GM19372 (cell line): ENCODE data around the gene CALN1.

Experiments
- ATAC-seq: cut with Tn5 transposase; IDR thresholded peaks from one replicate; pipeline ENCODE4 v1.9.1; 2021; ENCODE audit warnings: mild to moderate bottlenecking, low read depth, moderate library complexity; ENCODE audit not compliant: unreplicated experiment

The CALN1 gene

GRCh38 chr7:72275382-72276070, 136.6 kb downstream of the CALN1 start:
- ATAC-seq: no peak

DNA sequence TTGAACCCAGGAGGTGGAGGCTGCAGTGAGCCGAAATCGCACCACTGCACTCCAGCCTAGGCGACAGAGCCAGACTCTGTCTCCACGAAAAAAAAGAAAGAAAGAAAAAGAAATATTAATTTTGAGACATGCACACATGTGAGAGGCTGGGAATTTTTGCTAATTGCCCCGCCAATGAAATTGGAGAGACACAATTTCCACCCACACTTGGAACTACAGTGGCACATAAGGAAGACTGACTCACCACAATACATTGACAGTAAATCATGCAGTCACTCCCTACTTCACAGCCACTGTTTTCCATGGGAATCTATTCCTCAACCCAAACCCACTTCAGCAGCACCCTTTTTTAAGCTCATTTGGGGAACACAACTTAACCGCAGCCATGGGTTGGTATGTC, 139.7 kb downstream of the CALN1 start:
- ATAC-seq: no peak

DNA sequence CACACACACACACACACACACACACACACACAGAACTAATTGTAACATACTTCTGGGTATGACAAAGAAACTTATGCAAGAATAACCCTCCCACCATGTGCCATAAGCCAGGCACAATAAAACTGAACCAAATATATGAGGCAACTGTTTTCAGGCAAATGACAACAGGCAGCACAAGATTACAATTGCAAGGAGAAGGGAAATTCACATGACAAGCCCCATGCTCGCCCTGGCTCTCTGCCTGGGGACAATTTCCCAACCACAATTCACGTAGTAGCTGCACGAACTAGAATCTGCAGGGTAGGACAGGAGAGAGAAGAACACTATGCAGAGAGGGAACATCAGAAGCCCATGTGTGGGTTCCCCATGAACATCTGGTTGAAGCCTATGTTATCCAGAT, 143.3 kb downstream of the CALN1 start:
- ATAC-seq: no peak

DNA sequence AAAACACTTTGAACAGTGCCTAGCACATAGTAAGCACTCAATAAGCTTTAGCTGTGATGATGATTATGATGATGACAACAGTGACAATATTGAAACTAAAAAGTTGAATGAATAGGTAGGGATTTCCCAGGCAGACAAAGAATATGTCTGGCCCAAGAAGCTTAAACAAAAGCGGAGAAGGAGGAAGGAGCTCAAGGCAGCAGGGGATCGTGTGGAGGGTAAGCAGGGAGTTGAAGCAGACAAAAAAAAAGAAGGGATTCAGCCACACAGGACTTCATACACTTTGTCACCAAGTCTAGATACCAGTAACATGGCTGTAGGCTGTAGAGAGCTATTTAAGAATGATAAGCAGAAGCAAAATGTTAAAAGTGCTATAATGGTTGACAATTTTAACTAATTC, 144.0 kb downstream of the CALN1 start:
- no peak for ATAC-seq

DNA sequence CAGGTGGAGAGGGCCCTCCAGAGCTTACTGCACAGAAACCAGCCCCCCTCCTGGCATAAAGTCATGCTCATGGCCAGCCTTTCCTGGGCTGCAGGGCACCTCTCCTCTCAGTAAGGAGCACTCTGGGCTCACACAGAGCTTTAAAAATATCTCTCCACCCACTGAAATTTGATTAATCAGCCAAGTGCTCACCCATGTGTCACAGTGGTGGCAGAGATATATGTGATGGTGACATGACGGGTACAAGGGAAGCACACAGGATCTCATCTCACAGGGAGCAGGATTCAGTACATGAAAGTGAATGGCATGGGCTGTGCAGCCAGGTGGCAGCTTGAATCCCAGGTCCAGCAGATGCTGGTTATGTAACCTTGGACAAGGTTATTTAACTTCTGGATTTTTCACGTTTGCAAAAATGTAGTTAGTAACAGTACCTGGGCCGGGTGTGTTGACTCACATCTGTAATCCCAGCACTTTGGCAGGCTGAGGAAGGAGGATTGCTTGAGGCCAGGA, 144.8 kb downstream of the CALN1 start:
- no peak for ATAC-seq

DNA sequence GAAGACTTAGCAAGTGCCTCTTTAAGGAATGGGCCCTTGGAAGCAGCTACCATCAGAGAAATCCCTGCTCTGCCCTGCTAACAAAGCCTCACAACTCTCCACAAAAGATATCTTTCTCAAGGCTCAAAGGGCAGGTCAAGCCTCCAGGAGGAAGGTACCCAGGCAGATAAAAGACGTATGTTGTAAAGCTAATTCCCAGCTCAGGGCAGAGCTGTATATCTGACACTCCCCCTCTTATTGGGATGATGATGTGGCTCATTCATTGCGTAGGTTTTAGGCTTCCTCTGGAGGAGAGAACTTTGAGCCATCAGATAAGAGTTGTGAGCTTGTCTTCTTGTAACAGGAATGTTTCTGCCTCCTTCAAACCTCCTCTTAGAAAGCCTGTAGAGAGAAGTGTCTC, 145.4 kb downstream of the CALN1 start:
- ATAC-seq: no peak

- ATAC-seq: no peak
Observed at GRCh38 chr7:72265071-72265904, 146.8 kb downstream of the CALN1 start.

DNA sequence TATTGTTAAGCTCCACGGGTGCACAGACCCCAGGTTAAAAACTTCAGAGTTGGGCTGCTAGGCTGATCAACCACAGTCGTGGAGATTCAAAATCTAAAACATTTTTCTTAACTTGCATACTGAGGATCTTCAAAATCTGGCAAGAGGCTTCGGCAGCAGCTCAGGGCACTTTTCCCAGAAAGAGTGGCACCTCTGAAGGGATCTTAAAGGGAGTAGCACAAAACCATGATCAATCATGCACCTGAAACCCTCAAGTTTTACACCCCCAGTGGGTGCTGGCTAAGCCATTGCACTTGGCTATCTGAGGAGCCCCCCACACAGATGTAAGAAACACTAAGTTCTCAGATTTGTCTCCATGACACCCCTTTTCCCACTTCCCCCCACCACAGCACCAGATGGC, 151.7 kb downstream of the CALN1 start:
- ATAC-seq: no peak

DNA sequence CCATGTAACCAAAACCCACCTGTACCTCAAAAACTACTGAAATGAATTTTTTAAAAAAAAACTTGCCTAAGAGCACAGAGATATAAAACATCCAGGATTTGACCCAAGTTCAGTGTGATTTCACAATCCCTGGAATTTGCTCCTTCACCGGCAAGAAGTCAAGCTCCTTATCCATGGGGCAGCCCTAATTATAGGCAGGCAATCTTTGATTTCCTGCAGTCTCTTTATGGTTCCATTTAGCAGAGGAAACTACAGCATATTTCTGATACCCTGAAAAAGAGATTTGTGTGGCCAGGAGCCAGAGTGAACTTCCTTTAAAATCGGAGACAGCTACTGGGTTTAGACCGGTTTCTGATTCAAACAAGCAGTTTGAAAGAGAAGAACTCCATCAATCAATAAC, 154.1 kb downstream of the CALN1 start:
- ATAC-seq: no peak

DNA sequence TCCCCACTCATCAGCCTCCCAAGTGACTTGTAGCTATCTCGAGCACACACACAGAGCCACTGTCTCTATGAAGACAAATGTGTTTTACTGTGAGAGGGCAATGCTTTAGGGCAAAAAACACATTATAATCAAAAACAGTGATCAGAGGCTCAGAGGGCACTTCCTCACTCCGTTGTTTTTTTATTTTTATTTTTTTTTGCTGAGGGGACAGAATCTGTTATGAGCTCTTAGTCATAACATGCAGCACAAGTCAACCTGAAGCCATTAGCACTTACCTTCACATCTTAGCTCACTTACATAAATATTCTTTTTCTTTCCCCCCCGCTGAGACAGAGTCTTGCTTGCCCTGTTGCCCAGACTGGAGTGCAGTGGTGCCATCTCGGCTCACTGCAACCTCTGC, 157.7 kb downstream of the CALN1 start:
- ATAC-seq: no peak

DNA sequence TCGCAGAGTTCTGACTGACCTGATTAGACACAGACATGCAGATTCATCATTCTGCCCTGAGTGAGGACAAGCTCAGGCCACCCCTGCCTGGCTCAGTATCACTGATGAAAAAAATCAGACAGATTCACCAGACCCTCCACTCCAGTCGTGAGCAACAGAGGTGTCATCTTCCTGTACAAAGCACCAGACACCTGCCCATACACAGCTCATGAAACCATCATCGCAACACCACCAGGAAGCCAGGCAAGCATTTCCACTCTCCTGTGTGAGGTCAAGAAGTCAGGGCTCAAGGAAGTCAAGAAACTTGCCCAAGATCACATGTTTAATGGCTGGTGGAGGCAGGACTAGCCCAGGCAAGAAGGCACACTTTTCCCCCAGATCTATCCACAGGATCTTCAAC, 163.0 kb downstream of the CALN1 start:
- no peak for ATAC-seq

DNA sequence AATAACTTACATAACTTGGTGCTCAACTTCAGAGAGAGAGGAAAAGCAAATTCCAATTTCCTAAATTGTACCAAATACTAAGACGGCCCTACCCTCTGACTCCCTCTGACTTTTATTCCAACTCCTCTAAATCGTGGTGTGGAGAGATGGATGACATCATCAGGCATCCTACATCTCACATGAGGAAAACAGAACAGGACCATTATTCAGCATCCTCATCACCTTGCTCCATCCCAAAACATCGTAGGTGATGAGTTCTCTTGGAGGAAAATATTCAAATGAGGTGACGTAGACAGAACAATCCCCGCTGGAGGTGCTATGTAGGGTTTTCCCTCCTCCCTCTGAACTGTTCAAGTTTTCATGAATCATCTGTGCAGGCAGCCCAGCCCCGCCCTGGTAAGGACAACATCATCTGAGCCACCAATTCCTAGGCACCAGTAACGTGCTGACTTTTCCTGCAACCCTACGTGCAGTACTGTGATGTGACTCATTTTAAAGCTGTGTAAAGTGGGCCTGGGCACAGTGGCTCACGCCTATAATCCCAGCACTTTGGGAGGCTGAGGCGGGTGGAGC, 167.2 kb downstream of the CALN1 start:
- no peak for ATAC-seq

GRCh38 chr7:72243329-72243728, 168.8 kb downstream of the CALN1 start:
- no peak for ATAC-seq

DNA sequence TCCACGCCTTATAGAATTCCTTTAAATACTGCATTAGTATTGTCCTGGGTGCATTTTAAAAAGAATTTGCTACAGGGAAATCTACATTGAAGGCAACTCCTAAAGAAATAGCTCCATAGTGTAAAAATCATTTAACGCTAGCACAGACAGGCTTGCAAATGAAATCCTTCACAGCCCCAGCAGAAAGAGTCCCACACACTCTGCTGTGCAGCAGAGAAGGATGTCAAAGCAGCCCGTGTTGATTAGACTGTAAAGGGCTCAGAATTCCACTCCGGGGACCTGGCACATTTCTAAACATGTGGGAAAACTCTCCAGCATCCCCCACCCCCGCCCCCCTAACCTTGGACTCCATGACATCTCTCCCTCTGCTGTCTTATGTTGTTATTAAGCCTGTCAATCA, 176.8 kb downstream of the CALN1 start:
- ATAC-seq: no peak

GRCh38 chr7:72234086-72234485, 178.1 kb downstream of the CALN1 start:
- no peak for ATAC-seq

GRCh38 chr7:72230281-72230680, 181.9 kb downstream of the CALN1 start:
- ATAC-seq: no peak

- no peak for ATAC-seq
Observed at GRCh38 chr7:72223351-72223750, 188.8 kb downstream of the CALN1 start.

- ATAC-seq: no peak
Observed at GRCh38 chr7:72222136-72222535, 190.0 kb downstream of the CALN1 start.

- no peak for ATAC-seq
Observed at GRCh38 chr7:72219500-72219899, 192.6 kb downstream of the CALN1 start.

- no peak for ATAC-seq
Observed at GRCh38 chr7:72217151-72217550, 195.0 kb downstream of the CALN1 start.

DNA sequence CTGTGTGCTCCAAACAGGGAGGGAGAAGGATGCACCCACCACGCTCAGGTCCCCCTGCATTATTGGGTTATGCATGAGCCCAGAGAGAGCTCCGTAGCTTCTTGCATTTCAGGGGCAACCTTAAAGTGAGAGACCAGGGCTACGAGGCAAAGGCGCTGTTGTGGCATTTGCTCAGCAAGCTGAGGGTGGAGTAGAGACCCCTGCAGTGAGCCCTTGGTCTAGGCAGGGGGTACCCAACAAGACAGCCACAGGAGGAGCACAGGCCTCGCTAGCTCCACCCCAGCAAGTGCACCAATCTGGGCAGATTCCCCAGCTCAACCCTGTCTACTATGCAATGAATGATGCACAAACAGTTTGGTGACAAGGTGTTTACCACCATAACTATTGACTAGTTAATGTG, 198.4 kb downstream of the CALN1 start:
- ATAC-seq: no peak

GRCh38 chr7:72213081-72213480, 199.1 kb downstream of the CALN1 start:
- no peak for ATAC-seq
